IMR-90 (cell line): ENCODE results near the gene FNDC3B. TPM values are rescaled to one million over a fixed set of nuclear protein-coding genes. Genes with fewer than 3 reads are reported as not detected.

Experiments
- ATAC-seq: fragments of 200-7000 bp; cut with Tn5 transposase; 2 replicates; pipeline ENCODE4 v1.9.1; 2020; ENCODE audit warnings: low read depth, mild to moderate bottlenecking, moderate library complexity
- BruUV-seq: library from RNA; stranded (reverse); fragments of 400-500 nt; replicated peaks from 2 replicates; lab custom pipeline; 2021; lab: Mats Ljungman, UMichigan
- CTCF ChIA-PET: fragments of 300-600 bp; formaldehyde crosslinking; extraction: SDS; loops from one replicate; lab custom pipeline; 2021; ENCODE audit warnings: antibody characterized with exemption; lab: Yijun Ruan, JAX
- POLR2A ChIA-PET: fragments of 300-600 bp; sonication (Branson Sonifier 250); formaldehyde crosslinking; loops from one replicate; lab custom pipeline; 2022; ENCODE audit warnings: antibody characterized with exemption; ENCODE audit not compliant: unreplicated experiment; lab: Charles Lee
- DNase-seq: peaks from one replicate; pipeline ENCODE4 v3.0.0; 2013
- H2AFZ ChIP-seq: replicated peaks from 2 replicates; pipeline ENCODE3; 2013; ENCODE audit warnings: low read length, mild to moderate bottlenecking; ENCODE audit not compliant: poor library complexity
- H2AK5ac ChIP-seq: 2 replicates; pipeline ENCODE4 v1.6.1; 2013; ENCODE audit warnings: low read depth, low read length, inconsistent platforms
- H2AK9ac ChIP-seq: replicated peaks from 2 replicates; pipeline ENCODE3; 2013; ENCODE audit warnings: mild to moderate bottlenecking, low read depth, low read length, moderate library complexity; ENCODE audit not compliant: poor library complexity
- H2BK120ac ChIP-seq: 2 replicates; pipeline ENCODE4 v1.6.1; 2013; ENCODE audit warnings: low read depth, low read length, inconsistent platforms
- H2BK15ac ChIP-seq: 3 replicates; pipeline ENCODE4 v1.6.1; 2013; ENCODE audit warnings: low read depth, low read length, inconsistent platforms
- H2BK20ac ChIP-seq: 2 replicates; pipeline ENCODE4 v1.6.1; 2013; ENCODE audit warnings: low read depth, mild to moderate bottlenecking, inconsistent platforms, low read length, moderate library complexity
- H2BK5ac ChIP-seq: 2 replicates; pipeline ENCODE4 v1.6.1; 2013; ENCODE audit warnings: mild to moderate bottlenecking, low read depth, low read length, inconsistent platforms; ENCODE audit not compliant: poor library complexity, severe bottlenecking
- H3K14ac ChIP-seq: replicated peaks from 2 replicates; pipeline ENCODE4 v1.6.1; 2013; ENCODE audit warnings: low read depth, low read length, inconsistent platforms
- H3K18ac ChIP-seq: 2 replicates; pipeline ENCODE4 v1.6.1; 2013; ENCODE audit warnings: low read depth, low read length, control low read depth
- H3K23ac ChIP-seq: 2 replicates; pipeline ENCODE4 v1.6.1; 2013; ENCODE audit warnings: low read depth, low read length, inconsistent platforms
- H3K27ac ChIP-seq: 2 replicates; pipeline ENCODE4 v1.5.1; 2013; ENCODE audit warnings: mild to moderate bottlenecking, control low read depth, low read length; ENCODE audit not compliant: insufficient read depth
- H3K27me3 ChIP-seq: 2 replicates; pipeline ENCODE4 v1.6.1; 2013; ENCODE audit warnings: low read length; ENCODE audit not compliant: control insufficient read depth, insufficient read depth
- H3K36me3 ChIP-seq: 2 replicates; pipeline ENCODE4 v1.6.1; 2013; ENCODE audit warnings: low read length, mixed read lengths; ENCODE audit not compliant: control insufficient read depth, insufficient read depth
- H3K4ac ChIP-seq: 2 replicates; pipeline ENCODE4 v1.6.1; 2013; ENCODE audit warnings: low read depth, low read length, inconsistent platforms
- H3K4me1 ChIP-seq: 2 replicates; pipeline ENCODE4 v1.6.1; 2013; ENCODE audit warnings: low read length, mixed read lengths; ENCODE audit not compliant: control insufficient read depth, insufficient read depth
- H3K4me2 ChIP-seq: 2 replicates; pipeline ENCODE4 v1.6.1; 2013; ENCODE audit warnings: low read depth, mild to moderate bottlenecking, control low read depth, low read length, moderate library complexity
- H3K4me3 ChIP-seq: 2 replicates; pipeline ENCODE4 v1.5.1; 2013; ENCODE audit warnings: low read depth, mild to moderate bottlenecking, control low read depth, low read length, moderate library complexity; ENCODE audit not compliant: insufficient read depth
- H3K56ac ChIP-seq: 2 replicates; pipeline ENCODE4 v1.6.1; 2013; ENCODE audit warnings: low read length, inconsistent platforms; ENCODE audit not compliant: insufficient read depth; ENCODE audit errors: extremely low read depth
- H3K79me1 ChIP-seq, 2 experiments: 2 replicates each; pipeline ENCODE4 v1.6.1; 2013; ENCODE audit warnings: low read length in 2 of 2, inconsistent platforms in 1 of 2, low read depth in 1 of 2
- H3K9ac ChIP-seq: 2 replicates; pipeline ENCODE4 v1.6.1; 2013; ENCODE audit warnings: low read depth, low read length, control low read depth
- H3K9me1 ChIP-seq: 2 replicates; pipeline ENCODE4 v1.6.1; 2013; ENCODE audit warnings: low read length, inconsistent platforms; ENCODE audit not compliant: insufficient read depth
- H3K9me3 ChIP-seq: 2 replicates; pipeline ENCODE4 v1.6.1; 2013; ENCODE audit warnings: low read length; ENCODE audit not compliant: control insufficient read depth, insufficient read depth
- H4K20me1 ChIP-seq: 2 replicates; pipeline ENCODE4 v1.6.1; 2013; ENCODE audit warnings: low read length, inconsistent platforms; ENCODE audit not compliant: insufficient read depth
- H4K5ac ChIP-seq: 2 replicates; pipeline ENCODE4 v1.6.1; 2013; ENCODE audit warnings: mild to moderate bottlenecking, low read depth, low read length, control low read depth
- H4K8ac ChIP-seq, 2 experiments: 2 replicates each; pipeline ENCODE4 v1.6.1; 2013; ENCODE audit warnings: low read depth in 2 of 2, low read length in 2 of 2, control low read depth in 1 of 2, inconsistent platforms in 1 of 2
- H4K91ac ChIP-seq: 2 replicates; pipeline ENCODE4 v1.6.1; 2013; ENCODE audit warnings: low read depth, low read length, inconsistent platforms; ENCODE audit not compliant: insufficient read depth
- BHLHE40 ChIP-seq: fragments of 150-350 bp; IDR thresholded peaks from 2 replicates; pipeline ENCODE4 v1.6.1; 2016; ENCODE audit warnings: mild to moderate bottlenecking, low read depth, low read length
- CHD1 ChIP-seq: IDR thresholded peaks from 2 replicates; pipeline ENCODE4 v1.6.1; 2012; ENCODE audit warnings: low read depth, low read length, improper control_type of control experiment
- FOS ChIP-seq: fragments of 150-350 bp; IDR thresholded peaks from 2 replicates; pipeline ENCODE4 v1.6.1; 2016; ENCODE audit warnings: low read depth, low read length
- MAFK ChIP-seq: IDR thresholded peaks from 2 replicates; pipeline ENCODE4 v1.6.1; 2012; ENCODE audit warnings: low read depth, low read length, improper control_type of control experiment
- MAZ ChIP-seq: IDR thresholded peaks from 2 replicates; pipeline ENCODE4 v1.6.1; 2012; ENCODE audit warnings: low read depth, mild to moderate bottlenecking, low read length, improper control_type of control experiment, moderate library complexity, borderline replicate concordance
- MXI1 ChIP-seq: IDR thresholded peaks from 2 replicates; pipeline ENCODE4 v1.6.1; 2012; ENCODE audit warnings: low read depth, mild to moderate bottlenecking, low read length, moderate library complexity, borderline replicate concordance
- NFE2L2 ChIP-seq: fragments of 150-350 bp; IDR thresholded peaks from 2 replicates; pipeline ENCODE4 v1.6.1; 2016; ENCODE audit warnings: low read depth, mild to moderate bottlenecking, low read length
- POLR2A ChIP-seq: IDR thresholded peaks from 2 replicates; pipeline ENCODE4 v1.6.1; 2012; ENCODE audit warnings: mild to moderate bottlenecking, low read depth, low read length
- RAD21 ChIP-seq: IDR thresholded peaks from 2 replicates; pipeline ENCODE4 v1.6.1; 2012; ENCODE audit warnings: low read length, improper control_type of control experiment
- RFX5 ChIP-seq: IDR thresholded peaks from 2 replicates; pipeline ENCODE4 v1.8.0; 2012; ENCODE audit warnings: low read depth, mild to moderate bottlenecking, low read length, moderate library complexity
- SMC3 ChIP-seq: fragments of 150-350 bp; IDR thresholded peaks from 2 replicates; pipeline ENCODE4 v1.6.1; 2016; ENCODE audit warnings: low read depth, mild to moderate bottlenecking, antibody characterized with exemption, low read length, moderate library complexity
- WGBS, 2 experiments: methylation state at CpG; one replicate each; pipeline versions ENCODE4 v1.1.5 to v1.1.7; 2013; ENCODE audit warnings: missing lambda C conversion rate in 2 of 2; ENCODE audit not compliant: insufficient read length in 1 of 2; ENCODE audit errors: extremely low coverage in 2 of 2; 5-methylcytosine and 5-hydroxymethylcytosine counted together
- dilution Hi-C: fragments of 300-500 bp; cut with HindIII; formaldehyde crosslinking; loops from one replicate; pipeline ENCODE4 v1.14.3; 2018; ENCODE audit warnings: low sequenced_read_pairs; ENCODE audit not compliant: unreplicated experiment
- in situ Hi-C: fragments of 300-500 bp; cut with MboI; formaldehyde crosslinking; loops from 3 replicates; pipeline ENCODE4 v1.14.3; 2019; ENCODE audit warnings: low sequenced_read_pairs, inconsistent platforms, mixed read lengths
- intact Hi-C: fragments of 100-400 bp; cut with micrococcal nuclease; formaldehyde crosslinking; loops from 2 replicates; pipeline ENCODE4 v1.10.0; 2022
- polyA plus RNA-seq, 3 experiments: library from polyadenylated mRNA; depleted of rRNA; stranded (reverse); fragments of >200 nt; gene quantifications; 2 replicates each; pipeline ENCODE4 v1.2.3, GENCODE V29; 2012; ENCODE audit warnings: low replicate concordance in 1 of 3
- total RNA-seq: library from RNA; depleted of rRNA; stranded (reverse); fragments of >200 nt; gene quantifications from 2 replicates; pipeline ENCODE4 v1.2.3, GENCODE V29; 2012
- TF ChIP-seq, protein P1 (sequence below): conservative IDR thresholded peaks from 2 replicates; pipeline ENCODE4 v1.5.1; 2012; ENCODE audit warnings: mild to moderate bottlenecking, low read depth, low read length, improper control_type of control experiment
- TF ChIP-seq, protein P2 (sequence below): fragments of 150-350 bp; IDR thresholded peaks from 2 replicates; pipeline ENCODE4 v1.6.1; 2017; ENCODE audit warnings: mild to moderate bottlenecking, antibody characterized with exemption, low read length, low read depth
- TF ChIP-seq, protein P3 (sequence below): fragments of 150-350 bp; IDR thresholded peaks from 2 replicates; pipeline ENCODE4 v1.6.1; 2016; ENCODE audit warnings: low read depth, mild to moderate bottlenecking, low read length, moderate library complexity, borderline replicate concordance

FNDC3B gene
- total and polyA plus RNA-seq, 2 of the 4 experiments (the other 2 are of a cell fraction): 23.9 to 150 TPM

DNA sequence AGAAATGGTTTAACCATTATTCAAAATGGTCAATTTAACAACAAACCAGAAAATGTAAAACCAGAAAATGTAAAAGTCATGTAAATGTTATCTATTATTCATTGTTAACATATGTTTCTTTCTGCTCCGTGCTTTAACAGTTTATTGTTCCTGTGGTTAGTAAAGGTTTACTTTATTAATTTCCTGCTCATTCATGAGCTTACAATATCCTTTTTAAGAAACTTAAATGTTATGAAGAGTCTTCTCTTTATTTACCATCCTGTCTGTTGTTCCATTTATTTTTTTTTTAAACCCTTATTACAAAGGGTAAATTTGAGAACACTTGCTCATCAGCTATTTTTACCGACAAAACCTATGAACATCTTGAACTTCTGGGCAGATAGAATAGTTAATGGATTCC, 260.8 kb downstream of the FNDC3B start:
- intact Hi-C loops (no loop called here), dilution Hi-C loops (no loop called here), in situ Hi-C loops (no loop called here)
- no TSS peak for BruUV-seq
- peak overlapping the region; percentile 65; the same call in 1 of the 2 replicates for H3K4me2 ChIP-seq
- H4K91ac ChIP-seq: no peak overlapping the region
- H2AK9ac ChIP-seq: no peak overlapping the region
- peak overlapping the region; percentile 64 for H2BK5ac ChIP-seq
- ChIA-PET POLR2A (no interaction called here), CTCF (interaction anchor here (0.8 kb wide), 1 partner anchor 470 kb away, joined by 3 read pairs; no protein-coding TSS in a partner anchor)
- H2AK5ac ChIP-seq: peak overlapping the region; percentile 68; the same call in 1 of the 2 replicates
- H2BK20ac ChIP-seq: 0 out of 2 replicates have a peak overlapping the region, but pooled peaks have one; percentile 27
- no peaks in the 10 kb centered on the region for H3K27me3 ChIP-seq
- H3K56ac ChIP-seq: no peak overlapping the region
- peaks cover 28% of the 10 kb centered on the region for H3K36me3 ChIP-seq
- H4K5ac ChIP-seq: no peak overlapping the region
- H2BK15ac ChIP-seq: peak overlapping the region; percentile 47; the same call in 1 of the 3 replicates
- peak overlapping the region; percentile 12; the same call in 1 of the 2 replicates for H2BK120ac ChIP-seq
- H3K4me1 ChIP-seq: peaks cover 10% of the 10 kb centered on the region
- H4K8ac ChIP-seq: no peak overlapping the region
- no peak overlapping the region for H3K9ac ChIP-seq
- no CpG with 5 or more reads among the region's 2 CpGs for WGBS, 2 experiments
- no peak overlapping the region for H3K4me3 ChIP-seq
- DNase-seq (peak; percentile 53), ATAC-seq (peak; percentile 30; the same call in 1 of the 2 replicates)
- peaks cover 7 to 60% of the 10 kb centered on the region in 2 experiments for H3K79me1 ChIP-seq
- H3K14ac ChIP-seq: peak overlapping the region; percentile 77
- H4K20me1 ChIP-seq: peaks cover 23% of the 10 kb centered on the region
- TF ChIP-seq RFX5 (no peak), POLR2A (no peak), CHD1 (no peak), BHLHE40 (no peak), MAZ (no peak), MAFK (no peak), NFE2L2 (no peak), FOS (no peak), MXI1 (no peak), SMC3 (no peak), RAD21 (no peak)
- TF ChIP-seq, protein P1, sequence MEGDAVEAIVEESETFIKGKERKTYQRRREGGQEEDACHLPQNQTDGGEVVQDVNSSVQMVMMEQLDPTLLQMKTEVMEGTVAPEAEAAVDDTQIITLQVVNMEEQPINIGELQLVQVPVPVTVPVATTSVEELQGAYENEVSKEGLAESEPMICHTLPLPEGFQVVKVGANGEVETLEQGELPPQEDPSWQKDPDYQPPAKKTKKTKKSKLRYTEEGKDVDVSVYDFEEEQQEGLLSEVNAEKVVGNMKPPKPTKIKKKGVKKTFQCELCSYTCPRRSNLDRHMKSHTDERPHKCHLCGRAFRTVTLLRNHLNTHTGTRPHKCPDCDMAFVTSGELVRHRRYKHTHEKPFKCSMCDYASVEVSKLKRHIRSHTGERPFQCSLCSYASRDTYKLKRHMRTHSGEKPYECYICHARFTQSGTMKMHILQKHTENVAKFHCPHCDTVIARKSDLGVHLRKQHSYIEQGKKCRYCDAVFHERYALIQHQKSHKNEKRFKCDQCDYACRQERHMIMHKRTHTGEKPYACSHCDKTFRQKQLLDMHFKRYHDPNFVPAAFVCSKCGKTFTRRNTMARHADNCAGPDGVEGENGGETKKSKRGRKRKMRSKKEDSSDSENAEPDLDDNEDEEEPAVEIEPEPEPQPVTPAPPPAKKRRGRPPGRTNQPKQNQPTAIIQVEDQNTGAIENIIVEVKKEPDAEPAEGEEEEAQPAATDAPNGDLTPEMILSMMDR: no peak
- TF ChIP-seq, protein P2, sequence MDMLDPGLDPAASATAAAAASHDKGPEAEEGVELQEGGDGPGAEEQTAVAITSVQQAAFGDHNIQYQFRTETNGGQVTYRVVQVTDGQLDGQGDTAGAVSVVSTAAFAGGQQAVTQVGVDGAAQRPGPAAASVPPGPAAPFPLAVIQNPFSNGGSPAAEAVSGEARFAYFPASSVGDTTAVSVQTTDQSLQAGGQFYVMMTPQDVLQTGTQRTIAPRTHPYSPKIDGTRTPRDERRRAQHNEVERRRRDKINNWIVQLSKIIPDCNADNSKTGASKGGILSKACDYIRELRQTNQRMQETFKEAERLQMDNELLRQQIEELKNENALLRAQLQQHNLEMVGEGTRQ: no peak
- TF ChIP-seq, protein P3, sequence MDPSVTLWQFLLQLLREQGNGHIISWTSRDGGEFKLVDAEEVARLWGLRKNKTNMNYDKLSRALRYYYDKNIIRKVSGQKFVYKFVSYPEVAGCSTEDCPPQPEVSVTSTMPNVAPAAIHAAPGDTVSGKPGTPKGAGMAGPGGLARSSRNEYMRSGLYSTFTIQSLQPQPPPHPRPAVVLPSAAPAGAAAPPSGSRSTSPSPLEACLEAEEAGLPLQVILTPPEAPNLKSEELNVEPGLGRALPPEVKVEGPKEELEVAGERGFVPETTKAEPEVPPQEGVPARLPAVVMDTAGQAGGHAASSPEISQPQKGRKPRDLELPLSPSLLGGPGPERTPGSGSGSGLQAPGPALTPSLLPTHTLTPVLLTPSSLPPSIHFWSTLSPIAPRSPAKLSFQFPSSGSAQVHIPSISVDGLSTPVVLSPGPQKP: no peak
- no peaks in the 10 kb centered on the region for H3K9me3 ChIP-seq
- peaks cover 26% of the 10 kb centered on the region for H3K9me1 ChIP-seq
- H2AFZ ChIP-seq: no peak overlapping the region
- peak overlapping the region; percentile 76; the same call in 1 of the 2 replicates for H3K27ac ChIP-seq
- peak overlapping the region; percentile 73; the same call in 1 of the 2 replicates for H3K23ac ChIP-seq
- peak overlapping the region; percentile 33; the same call in 1 of the 2 replicates for H3K4ac ChIP-seq
- peak overlapping the region; percentile 63; the same call in 1 of the 2 replicates for H3K18ac ChIP-seq
